Putamen (tissue), 1 donor: ENCODE measurements around the gene ACTG2.
"Not testable (repeated sequence)": the region's sequence is repeated elsewhere in the genome, so short reads cannot be mapped to it uniquely, and the experiment has no call there.

Experiments used
- DNase-seq: peaks from one replicate; pipeline ENCODE4 v3.0.0-alpha.2; 2016; ENCODE audit warnings: low spot score

ACTG2 gene

GRCh38 chr2:73892631-73893329 is at the start of gene ACTG2:
Gene ACTG2 (plus strand): TSS chr2:73893008. CDS start chr2:73901312, 8,304 bp downstream.
- DNase-seq = no peak

GRCh38 chr2:73844087-73844486 is 48.7 kb upstream of the ACTG2 start:
- no peak for DNase-seq

DNA sequence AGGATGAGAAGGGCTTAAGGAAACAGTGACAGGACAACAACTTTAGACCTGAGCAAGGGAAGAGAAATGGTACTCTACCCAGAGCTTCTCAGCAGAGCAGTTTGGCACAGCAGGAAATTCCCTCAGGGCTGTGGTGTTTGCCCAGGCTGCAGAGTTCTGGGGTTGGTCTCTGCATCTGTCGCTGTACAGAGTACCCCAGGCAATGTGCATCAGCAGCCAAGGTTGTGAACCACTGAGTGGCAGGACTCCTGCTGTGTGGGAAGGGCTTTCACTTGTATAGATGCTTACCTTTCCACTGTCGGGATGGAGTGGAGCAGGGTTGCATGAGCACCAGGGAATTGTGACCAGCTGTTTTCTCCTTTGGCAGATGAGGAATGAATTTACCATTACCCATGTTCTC is 42.8 kb upstream of the ACTG2 start:
- no peak for DNase-seq

- no peak for DNase-seq
Observed at GRCh38 chr2:73851274-73851673, 41.5 kb upstream of the ACTG2 start.

DNA sequence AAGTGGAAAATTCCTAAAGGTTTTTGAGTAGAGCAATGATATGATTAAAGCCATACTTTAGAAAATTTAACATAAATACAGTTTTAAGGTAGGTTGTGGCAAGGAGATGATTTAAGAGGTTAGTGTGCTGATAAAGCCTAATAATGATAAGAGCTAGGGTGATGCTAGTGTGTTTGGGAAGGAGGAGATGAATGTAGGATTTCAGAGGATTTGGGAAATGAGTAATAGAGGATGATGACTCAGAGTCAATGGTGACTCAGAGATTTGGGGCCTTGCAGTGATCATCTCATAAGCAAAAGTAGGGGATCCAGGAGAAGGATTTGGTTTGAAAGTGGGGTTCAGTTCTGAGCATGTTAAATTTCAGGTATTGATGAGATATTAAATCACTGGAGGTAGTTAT is 40.8 kb upstream of the ACTG2 start:
- no peak for DNase-seq

- no peak for DNase-seq
Observed at GRCh38 chr2:73855526-73855925, 37.3 kb upstream of the ACTG2 start.

GRCh38 chr2:73856214-73856613 is 36.6 kb upstream of the ACTG2 start:
- no peak for DNase-seq

DNA sequence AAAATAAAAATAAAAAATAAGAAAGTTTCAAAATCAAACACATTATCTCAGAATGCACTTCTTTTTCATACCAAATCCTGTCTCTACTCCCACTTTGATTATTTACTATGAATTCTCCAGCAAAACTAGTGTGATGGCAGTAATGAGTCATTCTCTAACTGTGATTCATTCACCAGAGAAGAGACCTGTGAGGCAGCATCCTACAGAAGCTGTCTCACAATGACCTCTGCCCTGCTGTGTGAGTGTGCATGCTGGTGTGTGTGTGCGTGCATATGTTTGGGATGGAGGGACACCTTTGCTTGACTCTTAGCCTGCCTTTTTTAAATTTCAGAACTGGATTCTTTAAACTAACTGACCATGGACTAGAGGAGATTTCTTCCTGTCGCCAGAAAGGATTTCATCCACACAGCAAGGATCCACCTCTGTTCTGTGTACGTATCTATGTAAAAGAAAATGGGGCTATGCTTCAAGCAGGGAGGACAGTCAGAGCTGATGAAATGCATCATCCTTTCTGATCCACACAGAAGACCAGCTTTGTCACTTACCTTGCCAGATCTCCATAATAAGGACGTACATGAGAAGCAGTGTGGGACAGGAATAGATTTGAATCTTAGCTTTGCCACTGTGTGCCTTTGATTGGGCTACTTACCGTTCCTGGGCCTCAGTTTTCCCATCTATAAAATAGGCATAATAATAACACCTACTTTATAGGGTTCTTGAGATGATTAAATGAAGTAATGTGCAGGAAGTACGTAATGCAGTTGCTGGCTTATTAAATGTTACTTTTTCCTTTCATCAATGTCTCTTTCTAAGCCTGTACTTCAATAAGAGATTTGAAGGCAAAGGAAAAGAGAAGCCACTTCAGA is 32.9 kb upstream of the ACTG2 start:
- DNase-seq = no peak

GRCh38 chr2:73862987-73863386 is 29.8 kb upstream of the ACTG2 start:
- DNase-seq = no peak

GRCh38 chr2:73868204-73868978 is 24.4 kb upstream of the ACTG2 start:
- DNase-seq = no peak

DNA sequence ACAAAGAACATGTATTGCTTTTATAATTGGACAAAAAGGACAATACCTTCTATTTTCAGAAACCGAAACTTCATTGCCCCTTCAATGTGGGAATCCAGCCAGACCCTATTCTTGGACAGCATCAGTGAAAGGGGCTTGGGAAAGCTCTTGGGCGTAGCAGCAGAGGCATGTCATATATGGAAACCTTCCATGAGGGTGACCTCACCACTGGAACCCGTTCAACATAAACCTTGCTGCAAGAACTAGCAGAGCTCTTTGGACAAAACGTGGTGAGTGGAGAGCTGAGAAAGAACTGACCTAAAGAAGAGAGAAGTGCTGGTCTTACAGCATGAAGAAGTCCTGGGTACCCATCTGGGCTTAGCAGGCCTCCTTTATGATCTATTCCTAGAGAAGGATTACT is 22.7 kb upstream of the ACTG2 start:
- no peak for DNase-seq

GRCh38 chr2:73877071-73877802 is 15.6 kb upstream of the ACTG2 start:
- DNase-seq = no peak

DNA sequence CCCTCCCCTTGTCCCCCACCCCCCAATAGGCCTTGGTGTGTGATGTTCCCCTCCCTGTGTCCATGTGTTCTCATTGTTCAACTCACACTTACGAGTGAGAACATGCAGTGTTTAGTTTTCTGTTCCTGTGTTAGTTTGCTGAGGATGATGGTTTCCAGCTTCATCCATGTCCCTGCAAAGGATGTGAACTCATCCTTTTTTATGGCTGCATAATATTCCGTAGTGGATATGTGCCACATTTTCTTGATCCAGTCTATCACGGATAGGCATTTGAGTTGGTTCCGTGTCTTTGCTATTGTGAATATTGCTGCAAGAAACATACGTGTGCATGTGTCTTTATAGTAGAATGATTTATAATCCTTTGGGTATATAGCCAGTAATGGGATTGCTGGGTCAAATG is 14.8 kb upstream of the ACTG2 start:
- DNase-seq = not testable (repeated sequence)

GRCh38 chr2:73885406-73885805 is 7.4 kb upstream of the ACTG2 start:
- DNase-seq = no peak

GRCh38 chr2:73886357-73886756 is 6.5 kb upstream of the ACTG2 start:
- DNase-seq = no peak

- DNase-seq = not testable (repeated sequence)
Observed at GRCh38 chr2:73887596-73888353, 5.0 kb upstream of the ACTG2 start.

- no peak for DNase-seq
Observed at GRCh38 chr2:73888388-73888787, 4.4 kb upstream of the ACTG2 start.

DNA sequence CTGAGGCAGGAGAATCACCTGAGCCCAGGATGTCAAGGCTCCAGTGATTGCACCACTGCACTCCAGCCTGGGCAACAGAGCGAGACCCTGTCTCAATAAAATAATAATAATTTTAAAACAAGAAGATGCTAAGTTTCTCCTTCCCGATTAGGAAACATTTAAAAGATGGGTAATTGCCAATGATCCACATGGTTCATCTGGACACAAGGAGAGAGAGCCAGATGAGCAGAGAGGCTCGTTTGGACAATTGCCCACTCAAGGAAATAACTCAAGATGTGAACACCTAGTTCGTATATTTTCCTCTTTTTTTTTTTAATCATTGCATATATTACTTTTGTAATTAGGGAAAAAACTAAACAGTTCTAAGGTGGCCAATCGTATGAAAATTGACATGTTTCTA is 3.6 kb upstream of the ACTG2 start:
- no peak for DNase-seq

DNA sequence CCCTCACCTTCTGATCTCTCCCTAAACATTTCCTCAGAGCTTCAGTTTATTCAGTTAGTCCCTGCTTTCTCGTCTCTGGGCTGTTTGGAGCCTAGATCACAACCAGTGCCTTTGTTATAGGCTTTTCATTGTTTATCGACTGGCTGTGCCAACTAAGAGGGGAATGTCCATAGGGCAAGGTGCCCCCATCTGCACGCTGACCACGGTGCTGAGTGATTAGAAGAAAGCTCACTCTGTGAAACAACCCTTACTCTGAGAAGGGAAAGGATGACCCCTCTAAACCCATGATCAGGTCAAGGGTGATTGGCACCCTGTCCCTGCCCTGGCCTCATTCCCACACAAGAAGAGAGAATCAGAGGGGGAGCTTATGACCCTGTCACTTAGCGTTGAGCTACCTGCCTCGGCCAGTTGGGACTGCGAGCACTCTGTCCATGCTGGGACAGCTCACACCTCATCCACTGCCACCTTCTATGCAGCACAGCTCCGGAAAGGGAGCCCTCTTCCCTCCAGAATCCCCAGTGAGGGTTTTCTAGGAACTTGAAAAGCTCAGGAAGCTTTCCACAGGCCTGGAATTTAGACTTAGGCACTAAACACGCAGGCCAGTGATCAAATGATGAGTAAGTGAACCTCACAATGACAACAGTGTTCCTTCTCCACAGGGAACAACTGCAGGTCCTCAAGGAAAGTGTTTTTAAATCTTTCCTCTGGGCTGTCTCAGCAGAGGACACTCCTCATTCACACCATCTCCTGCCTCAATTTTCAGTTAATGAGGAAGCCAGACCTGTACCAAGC is 2.3 kb upstream of the ACTG2 start:
- no peak for DNase-seq

- DNase-seq = no peak
Observed at GRCh38 chr2:73891276-73891901, 1.4 kb upstream of the ACTG2 start.
